ENCODE results near the gene KCTD16.
A peak's percentile ranks its signal among the peaks of the same experiment; 100 is the strongest.

KCTD16 gene

GRCh38 chr5:144284931-144285502, 114.3 kb downstream of the KCTD16 start:
- no peak for DNase-seq (ENCODE audit: low read depth)

GRCh38 chr5:144289277-144289676, 118.6 kb downstream of the KCTD16 start:
- no peak for DNase-seq (ENCODE audit: low read depth)

DNA sequence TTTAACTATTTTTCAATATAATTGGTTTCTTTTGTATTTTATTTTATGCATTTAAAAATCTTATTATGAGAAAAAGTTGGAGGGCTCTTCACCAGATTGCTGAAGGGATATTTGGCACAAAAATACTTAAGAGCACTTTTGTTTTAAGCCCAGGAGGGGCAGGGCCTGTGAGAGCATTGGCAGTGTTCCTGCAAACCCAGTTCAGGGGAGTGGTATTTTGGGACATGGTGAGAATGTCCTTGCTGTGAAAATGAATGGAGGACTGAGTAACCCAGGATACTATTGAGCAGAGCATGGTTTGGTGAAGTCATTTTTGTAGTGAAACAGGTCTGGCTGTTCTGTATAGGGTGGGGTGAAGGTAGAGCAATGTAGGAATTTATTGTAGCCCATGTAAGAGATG, 121.4 kb downstream of the KCTD16 start:
- no peak for DNase-seq (ENCODE audit: low read depth)

- DNase-seq (ENCODE audit: low read depth) = no peak
Observed at GRCh38 chr5:144295284-144295683, 124.6 kb downstream of the KCTD16 start.

- DNase-seq (ENCODE audit: low read depth) = no peak
Observed at GRCh38 chr5:144297081-144297480, 126.4 kb downstream of the KCTD16 start.

DNA sequence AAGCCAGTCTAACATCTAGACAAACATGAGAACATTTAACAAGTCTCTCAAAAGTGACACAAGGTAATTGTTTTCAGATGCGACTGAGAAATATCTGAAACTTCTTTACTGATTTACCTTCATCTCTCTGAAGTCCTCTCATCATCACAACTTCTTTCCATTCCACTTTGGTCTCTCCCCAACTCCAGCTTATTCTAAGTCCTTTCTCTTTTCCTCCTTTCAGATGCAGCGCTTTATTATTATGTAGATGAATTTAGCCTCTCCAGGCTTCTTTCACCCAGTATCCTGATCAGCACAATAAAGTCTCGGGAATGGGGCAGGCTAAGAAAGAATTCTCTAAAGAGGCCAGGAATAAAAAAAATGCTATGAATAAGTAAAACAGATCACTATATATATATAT, 128.0 kb downstream of the KCTD16 start:
- DNase-seq (ENCODE audit: low read depth) = no peak

GRCh38 chr5:144304688-144305087, 134.0 kb downstream of the KCTD16 start:
- no peak for DNase-seq (ENCODE audit: low read depth)

DNA sequence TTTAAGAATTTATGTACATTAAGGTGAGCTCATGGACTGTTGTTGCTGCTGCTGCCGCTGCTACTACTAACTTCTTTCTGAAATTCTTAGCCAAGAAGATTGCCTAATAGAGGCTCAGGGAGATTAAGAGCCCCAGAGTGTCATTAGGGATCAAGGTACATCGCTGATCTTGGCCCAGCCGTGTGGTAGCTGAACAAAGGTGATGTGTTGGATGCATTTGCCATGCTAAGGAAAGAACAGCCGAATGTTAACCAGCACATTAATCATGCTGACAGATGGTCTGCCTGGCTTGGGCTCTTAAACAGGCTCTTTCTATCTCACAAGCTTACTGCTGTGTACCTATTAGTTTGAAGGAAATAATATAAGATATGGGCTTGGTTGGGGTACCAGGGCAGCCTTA, 137.1 kb downstream of the KCTD16 start:
- DNase-seq (ENCODE audit: low read depth) = no peak

DNA sequence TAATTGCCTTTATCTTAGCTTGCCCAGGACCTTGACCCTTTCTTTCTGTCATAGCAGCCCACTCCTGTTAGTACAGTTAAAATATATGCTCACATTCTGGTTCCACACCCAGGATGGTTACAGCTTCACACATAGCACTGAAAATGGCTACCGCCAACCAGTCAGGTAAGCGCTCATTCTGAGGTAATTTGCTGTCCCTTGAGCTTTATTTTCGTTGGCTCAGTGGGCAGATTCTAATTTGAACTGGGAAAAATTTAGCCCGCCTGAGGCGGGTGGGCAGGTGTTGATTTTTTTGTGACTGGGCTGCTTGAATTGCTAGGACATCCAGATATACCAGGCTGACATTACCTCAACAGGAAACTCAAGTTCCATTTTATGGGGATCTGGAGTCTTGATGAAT, 137.5 kb downstream of the KCTD16 start:
- no peak for DNase-seq (ENCODE audit: low read depth)

- DNase-seq (ENCODE audit: low read depth) = no peak
Observed at GRCh38 chr5:144308906-144309670, 138.4 kb downstream of the KCTD16 start.

- DNase-seq (ENCODE audit: low read depth) = no peak
Observed at GRCh38 chr5:144310621-144311020, 139.9 kb downstream of the KCTD16 start.

- DNase-seq (ENCODE audit: low read depth) = no peak
Observed at GRCh38 chr5:144313147-144313726, 142.6 kb downstream of the KCTD16 start.

GRCh38 chr5:144315026-144315425, 144.4 kb downstream of the KCTD16 start:
- DNase-seq (ENCODE audit: low read depth) = no peak

DNA sequence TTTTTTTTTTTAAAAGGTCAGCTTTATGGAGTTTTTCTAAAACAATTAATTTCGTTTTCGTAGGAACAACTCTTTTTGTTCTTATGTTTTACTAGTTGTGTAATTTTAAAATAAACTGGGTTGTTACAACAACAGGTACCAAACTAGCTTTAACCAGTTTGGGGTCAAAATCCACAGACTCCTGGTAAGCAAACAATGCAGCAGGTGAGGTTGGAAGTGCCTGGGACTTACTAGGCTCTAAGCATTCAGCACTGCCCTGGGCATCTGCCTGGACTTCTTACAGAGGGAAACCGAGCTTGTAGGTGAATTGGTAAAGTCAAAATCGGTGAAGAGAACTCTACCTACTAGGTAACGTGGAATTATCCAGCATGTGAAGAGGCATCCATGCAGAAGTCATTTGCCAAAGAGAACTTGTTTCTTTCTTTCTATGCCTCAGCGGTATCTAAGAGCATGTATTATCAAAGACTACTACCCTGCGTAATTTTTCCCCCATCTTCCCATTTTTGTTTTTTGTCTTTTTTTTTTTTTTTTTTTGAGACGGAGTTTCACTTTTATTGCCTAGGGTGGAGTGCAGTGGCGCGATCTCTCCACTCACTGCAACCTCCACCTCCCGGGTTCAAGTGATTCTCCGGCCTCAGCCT, 145.4 kb downstream of the KCTD16 start:
- no peak for DNase-seq (ENCODE audit: low read depth)

DNA sequence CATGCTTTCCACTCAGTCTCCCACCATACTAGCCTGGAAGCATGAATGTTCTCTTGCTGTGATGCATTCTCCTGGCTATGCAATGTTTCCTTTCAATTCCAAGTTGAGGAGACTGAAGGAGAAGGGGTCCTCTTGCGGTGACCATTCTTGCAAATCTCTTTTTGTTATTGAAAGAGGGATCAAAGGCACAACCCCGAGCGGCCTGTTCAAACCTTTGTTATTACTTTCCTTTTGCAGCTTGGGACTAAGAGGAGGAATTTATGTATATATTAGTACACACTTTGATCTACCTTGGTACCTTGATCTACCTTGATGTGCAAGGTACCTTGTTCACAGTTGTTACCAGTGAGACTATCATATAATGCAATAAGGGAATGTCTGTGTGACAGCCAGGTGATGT, 147.3 kb downstream of the KCTD16 start:
- no peak for DNase-seq (ENCODE audit: low read depth)

GRCh38 chr5:144318460-144318859, 147.8 kb downstream of the KCTD16 start:
- no peak for DNase-seq (ENCODE audit: low read depth)

GRCh38 chr5:144323181-144323580, 152.5 kb downstream of the KCTD16 start:
- DNase-seq (ENCODE audit: low read depth) = no peak

- DNase-seq (ENCODE audit: low read depth) = no peak
Observed at GRCh38 chr5:144325532-144325931, 154.9 kb downstream of the KCTD16 start.

- DNase-seq (ENCODE audit: low read depth) = no peak
Observed at GRCh38 chr5:144328494-144328893, 157.8 kb downstream of the KCTD16 start.

DNA sequence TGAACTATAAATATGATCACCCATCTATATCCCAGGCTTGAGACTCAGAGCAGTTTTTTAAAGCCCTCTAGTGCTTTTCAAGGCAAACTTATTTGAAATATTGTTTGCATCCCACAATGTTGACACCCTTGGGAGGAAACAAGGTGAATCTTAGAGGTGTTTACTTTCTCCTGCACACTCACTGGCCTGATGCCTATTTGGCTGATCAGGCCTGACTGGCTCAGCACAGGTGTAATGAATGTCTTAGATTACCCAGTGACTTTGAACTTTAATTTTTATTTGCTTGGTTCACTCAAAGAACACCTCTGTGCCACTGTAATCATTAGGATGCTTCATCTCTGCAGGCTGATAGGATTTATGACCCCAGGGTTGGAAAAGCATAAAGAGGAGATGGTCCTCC, 158.3 kb downstream of the KCTD16 start:
- no peak for DNase-seq (ENCODE audit: low read depth)

DNA sequence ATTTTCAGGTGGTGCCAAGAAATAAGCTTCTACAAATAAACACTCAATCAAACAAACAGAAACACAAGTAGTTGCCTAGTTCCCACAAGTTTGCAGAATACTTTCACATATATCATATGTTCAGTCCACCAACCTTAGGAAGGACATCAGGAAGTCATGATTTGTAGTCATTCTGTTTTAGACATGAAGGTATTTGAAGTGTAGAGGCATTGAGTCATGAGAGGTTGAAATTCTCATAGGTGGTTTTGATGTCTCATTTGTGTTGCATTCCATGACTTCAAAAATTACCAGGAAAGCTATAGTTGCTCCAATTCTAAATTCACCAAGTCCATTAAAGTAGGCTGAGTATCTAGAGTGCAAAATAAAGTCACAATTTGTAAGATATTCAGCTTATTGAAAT, 159.0 kb downstream of the KCTD16 start:
- no peak for DNase-seq (ENCODE audit: low read depth)

- no peak for DNase-seq (ENCODE audit: low read depth)
Observed at GRCh38 chr5:144331361-144331760, 160.7 kb downstream of the KCTD16 start.

GRCh38 chr5:144332265-144332664, 161.6 kb downstream of the KCTD16 start:
- peak; percentile 13 for DNase-seq (ENCODE audit: low read depth)
